Hepatocyte (in vitro differentiated cells): ENCODE results near the gene FOS.

Experiments used
- EZH2 ChIP-seq: fragments of 200-600 bp; sonication (generic); IDR thresholded peaks from 2 replicates; pipeline ENCODE4 v1.6.1; 2016; ENCODE audit warnings: antibody characterized with exemption, mild to moderate bottlenecking, borderline replicate concordance
- TF ChIP-seq, protein P1 (sequence below): fragments of 200-600 bp; sonication (generic); IDR thresholded peaks from 2 replicates; pipeline ENCODE4 v1.5.1; 2016; ENCODE audit warnings: antibody characterized with exemption, mild to moderate bottlenecking; ENCODE audit not compliant: poor library complexity

DNA sequence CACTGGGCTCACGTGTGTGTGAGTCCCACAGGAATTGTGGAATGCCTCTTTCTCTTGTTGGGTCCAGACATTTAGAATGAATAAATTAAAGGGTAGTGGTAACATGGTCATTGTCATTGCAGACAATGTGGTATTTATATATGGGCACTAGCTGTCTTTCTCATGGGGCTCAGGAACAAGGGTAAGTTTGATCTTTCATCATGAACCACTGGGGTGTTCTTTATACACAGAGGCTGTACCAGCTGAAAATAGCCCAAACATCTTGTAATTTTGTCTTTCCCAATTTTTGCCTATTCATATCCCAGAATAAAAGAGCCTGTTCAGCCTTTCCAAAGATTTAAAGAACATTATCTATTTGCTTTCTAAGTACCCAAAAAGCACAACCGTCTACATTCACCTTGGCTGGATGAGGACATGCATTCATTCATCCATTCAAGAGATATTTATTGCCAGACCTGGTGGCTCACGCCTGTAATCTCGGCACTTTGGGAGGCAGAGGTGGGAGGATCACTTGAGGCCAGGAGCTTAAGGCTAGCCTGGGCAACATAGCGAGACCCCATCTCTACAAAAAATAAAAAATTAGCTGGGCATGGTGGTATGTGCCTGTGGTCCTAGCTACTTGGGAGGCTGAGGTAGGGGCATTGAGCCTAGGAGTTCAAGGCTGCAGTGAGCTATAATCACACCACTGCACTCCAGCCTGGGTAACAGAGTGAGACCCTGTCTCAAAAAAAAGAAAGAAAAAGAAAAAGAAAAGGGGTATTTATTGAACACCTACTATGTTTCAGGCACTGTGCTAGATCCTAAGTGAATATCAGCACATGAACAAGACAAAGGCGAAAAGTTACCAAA is 4.4 kb upstream of the FOS start:
- no peak for TF ChIP-seq EZH2
- TF ChIP-seq, protein P1, sequence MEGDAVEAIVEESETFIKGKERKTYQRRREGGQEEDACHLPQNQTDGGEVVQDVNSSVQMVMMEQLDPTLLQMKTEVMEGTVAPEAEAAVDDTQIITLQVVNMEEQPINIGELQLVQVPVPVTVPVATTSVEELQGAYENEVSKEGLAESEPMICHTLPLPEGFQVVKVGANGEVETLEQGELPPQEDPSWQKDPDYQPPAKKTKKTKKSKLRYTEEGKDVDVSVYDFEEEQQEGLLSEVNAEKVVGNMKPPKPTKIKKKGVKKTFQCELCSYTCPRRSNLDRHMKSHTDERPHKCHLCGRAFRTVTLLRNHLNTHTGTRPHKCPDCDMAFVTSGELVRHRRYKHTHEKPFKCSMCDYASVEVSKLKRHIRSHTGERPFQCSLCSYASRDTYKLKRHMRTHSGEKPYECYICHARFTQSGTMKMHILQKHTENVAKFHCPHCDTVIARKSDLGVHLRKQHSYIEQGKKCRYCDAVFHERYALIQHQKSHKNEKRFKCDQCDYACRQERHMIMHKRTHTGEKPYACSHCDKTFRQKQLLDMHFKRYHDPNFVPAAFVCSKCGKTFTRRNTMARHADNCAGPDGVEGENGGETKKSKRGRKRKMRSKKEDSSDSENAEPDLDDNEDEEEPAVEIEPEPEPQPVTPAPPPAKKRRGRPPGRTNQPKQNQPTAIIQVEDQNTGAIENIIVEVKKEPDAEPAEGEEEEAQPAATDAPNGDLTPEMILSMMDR, result no peak
